ENCODE measurements around the gene PEX5. TPM values are rescaled to one million over a fixed set of nuclear protein-coding genes. Genes with fewer than 3 reads are reported as not detected.

The PEX5 gene
- total RNA-seq, 2 experiments from 2014 or later, result 54.4 to 99.9 TPM

DNA sequence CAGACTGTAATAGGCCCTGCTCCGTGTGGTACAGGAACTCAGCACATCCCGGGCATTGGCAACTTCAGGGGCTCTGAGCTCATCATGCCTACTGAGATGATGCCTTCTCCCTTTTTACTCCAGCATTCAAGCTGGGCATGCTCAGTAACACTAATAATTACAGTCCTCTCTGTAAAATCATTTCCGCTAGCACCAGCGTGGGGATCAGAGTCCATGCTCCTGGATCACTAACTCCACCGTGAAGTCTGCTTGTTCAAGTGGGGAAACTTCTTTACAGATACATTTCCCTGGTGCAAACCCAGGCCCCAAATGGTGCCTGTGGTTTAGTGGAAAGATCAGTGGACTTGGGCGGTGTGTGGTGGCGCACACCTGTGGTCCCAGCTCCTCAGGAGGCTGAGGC is 42.6 kb upstream of the PEX5 start:
- no peak overlapping the region for H3K4me2 ChIP-seq (ENCODE audit: low read length)
- H3K36me3 ChIP-seq (ENCODE audit: insufficient read depth, low read length), result no peaks in the 10 kb centered on the region
- ChIA-PET POLR2A (no interaction called here), CTCF (ENCODE audit: unreplicated experiment) (no interaction called here)
- no TSS peak for BruUV-seq (replicated peaks)
- H4K20me1 ChIP-seq (ENCODE audit: insufficient read depth, low read length), result no peaks in the 10 kb centered on the region
- H3K9me2 ChIP-seq (ENCODE audit: insufficient read depth, low read length), result no peaks in the 10 kb centered on the region
- no peaks in the 10 kb centered on the region for H3K9me3 ChIP-seq (ENCODE audit: low read length)
- DNase-seq (ENCODE audit: low spot score), result no peak
- no peak overlapping the region for H2AFZ ChIP-seq (ENCODE audit: low read length)
- no peaks in the 10 kb centered on the region for H3K4me1 ChIP-seq (ENCODE audit: insufficient read depth, low read length, poor library complexity, severe bottlenecking)
- intact Hi-C loops (cut with micrococcal nuclease; ENCODE audit: unreplicated experiment), result no loop called here
- no peak for TF ChIP-seq EZH2phosphoT487 (IDR thresholded peaks at IDR 0.05; ENCODE audit: borderline replicate concordance, low read depth, low read length)
- no peaks in the 10 kb centered on the region for H3K79me2 ChIP-seq (ENCODE audit: insufficient read depth, low read depth, low read length)
- no peak overlapping the region for H3K27ac ChIP-seq (ENCODE audit: low read depth, low read length, poor library complexity, severe bottlenecking)
- H3K4me3 ChIP-seq (ENCODE audit: low read depth, low read length, poor library complexity, severe bottlenecking), result no peak overlapping the region

DNA sequence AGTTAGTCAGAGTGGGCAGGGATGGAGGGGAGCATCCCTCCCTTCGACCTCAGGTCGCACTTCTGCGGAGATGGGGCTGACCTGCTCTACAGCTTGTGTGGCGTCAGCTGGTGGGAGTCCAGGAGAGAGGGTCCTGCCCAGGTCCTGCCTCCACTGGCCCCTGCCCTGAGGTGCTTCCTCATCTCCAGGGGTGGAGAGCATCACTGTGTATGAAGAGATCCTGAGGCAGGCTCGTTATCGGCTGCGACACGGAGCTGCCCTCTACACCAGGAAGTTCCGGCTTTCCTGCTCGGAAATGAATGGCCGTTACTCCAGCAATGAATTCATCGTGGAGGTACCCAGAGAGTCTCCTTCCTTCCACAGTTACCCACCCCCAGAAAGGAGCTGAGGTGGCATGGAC is 39.1 kb upstream of the PEX5 start:
- H3K9me2 ChIP-seq (ENCODE audit: insufficient read depth, low read length), result no peaks in the 10 kb centered on the region
- intact Hi-C loops (cut with micrococcal nuclease; ENCODE audit: unreplicated experiment), result no loop called here
- TF ChIP-seq, protein P1, sequence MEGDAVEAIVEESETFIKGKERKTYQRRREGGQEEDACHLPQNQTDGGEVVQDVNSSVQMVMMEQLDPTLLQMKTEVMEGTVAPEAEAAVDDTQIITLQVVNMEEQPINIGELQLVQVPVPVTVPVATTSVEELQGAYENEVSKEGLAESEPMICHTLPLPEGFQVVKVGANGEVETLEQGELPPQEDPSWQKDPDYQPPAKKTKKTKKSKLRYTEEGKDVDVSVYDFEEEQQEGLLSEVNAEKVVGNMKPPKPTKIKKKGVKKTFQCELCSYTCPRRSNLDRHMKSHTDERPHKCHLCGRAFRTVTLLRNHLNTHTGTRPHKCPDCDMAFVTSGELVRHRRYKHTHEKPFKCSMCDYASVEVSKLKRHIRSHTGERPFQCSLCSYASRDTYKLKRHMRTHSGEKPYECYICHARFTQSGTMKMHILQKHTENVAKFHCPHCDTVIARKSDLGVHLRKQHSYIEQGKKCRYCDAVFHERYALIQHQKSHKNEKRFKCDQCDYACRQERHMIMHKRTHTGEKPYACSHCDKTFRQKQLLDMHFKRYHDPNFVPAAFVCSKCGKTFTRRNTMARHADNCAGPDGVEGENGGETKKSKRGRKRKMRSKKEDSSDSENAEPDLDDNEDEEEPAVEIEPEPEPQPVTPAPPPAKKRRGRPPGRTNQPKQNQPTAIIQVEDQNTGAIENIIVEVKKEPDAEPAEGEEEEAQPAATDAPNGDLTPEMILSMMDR (conservative IDR thresholded peaks at IDR 0.05; ENCODE audit: low read length), result no peak
- TF ChIP-seq EZH2phosphoT487 (IDR thresholded peaks at IDR 0.05; ENCODE audit: borderline replicate concordance, low read depth, low read length), result no peak
- ChIA-PET CTCF (ENCODE audit: unreplicated experiment) (no interaction called here), POLR2A (interaction anchor here (0.7 kb wide), 1 partner anchor 39 kb away, joined by 3 read pairs; no protein-coding TSS in a partner anchor)
- H3K27ac ChIP-seq (ENCODE audit: low read depth, low read length, poor library complexity, severe bottlenecking), result no peak overlapping the region
- no peaks in the 10 kb centered on the region for H3K79me2 ChIP-seq (ENCODE audit: insufficient read depth, low read depth, low read length)
- H3K4me3 ChIP-seq (ENCODE audit: low read depth, low read length, poor library complexity, severe bottlenecking), result no peak overlapping the region
- no TSS peak for BruUV-seq (replicated peaks)
- no peak overlapping the region for H3K4me2 ChIP-seq (ENCODE audit: low read length)
- H3K36me3 ChIP-seq (ENCODE audit: insufficient read depth, low read length), result no peaks in the 10 kb centered on the region
- no peak for DNase-seq (ENCODE audit: low spot score)
- no peaks in the 10 kb centered on the region for H3K9me3 ChIP-seq (ENCODE audit: low read length)
- no peaks in the 10 kb centered on the region for H3K4me1 ChIP-seq (ENCODE audit: insufficient read depth, low read length, poor library complexity, severe bottlenecking)
- no peak overlapping the region for H2AFZ ChIP-seq (ENCODE audit: low read length)
- no peaks in the 10 kb centered on the region for H4K20me1 ChIP-seq (ENCODE audit: insufficient read depth, low read length)

DNA sequence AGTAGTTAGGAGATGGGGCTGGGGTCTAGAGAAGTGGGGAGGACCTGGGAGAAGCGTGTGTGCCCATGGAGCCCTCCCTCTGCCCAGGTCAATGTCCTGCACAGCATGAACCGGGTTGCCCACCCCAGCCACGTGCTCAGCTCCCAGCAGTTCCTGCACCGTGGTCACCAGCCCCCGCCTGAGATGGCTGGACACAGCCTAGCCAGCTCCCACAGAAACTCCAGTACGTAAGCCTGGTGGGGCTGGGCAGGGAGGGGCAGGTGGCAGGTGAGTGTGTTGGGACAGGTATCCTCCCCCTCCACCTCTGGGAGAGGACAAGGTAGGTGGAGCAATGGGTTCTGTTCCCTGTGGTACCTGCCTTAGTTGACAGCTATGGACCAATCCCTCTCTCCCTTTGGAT is 38.6 kb upstream of the PEX5 start:
- CTCF ChIA-PET (ENCODE audit: unreplicated experiment), result no interaction called here
- no peak overlapping the region for H3K4me2 ChIP-seq (ENCODE audit: low read length)
- POLR2A ChIA-PET, result no interaction called here
- no peaks in the 10 kb centered on the region for H3K36me3 ChIP-seq (ENCODE audit: insufficient read depth, low read length)
- DNase-seq (ENCODE audit: low spot score), result no peak
- H2AFZ ChIP-seq (ENCODE audit: low read length), result no peak overlapping the region
- TF ChIP-seq EZH2phosphoT487 (IDR thresholded peaks at IDR 0.05; ENCODE audit: borderline replicate concordance, low read depth, low read length), result no peak
- H3K4me1 ChIP-seq (ENCODE audit: insufficient read depth, low read length, poor library complexity, severe bottlenecking), result no peaks in the 10 kb centered on the region
- H3K4me3 ChIP-seq (ENCODE audit: low read depth, low read length, poor library complexity, severe bottlenecking), result no peak overlapping the region
- intact Hi-C loops (cut with micrococcal nuclease; ENCODE audit: unreplicated experiment), result no loop called here
- no peak overlapping the region for H3K27ac ChIP-seq (ENCODE audit: low read depth, low read length, poor library complexity, severe bottlenecking)
- H4K20me1 ChIP-seq (ENCODE audit: insufficient read depth, low read length), result no peaks in the 10 kb centered on the region
- no peaks in the 10 kb centered on the region for H3K9me2 ChIP-seq (ENCODE audit: insufficient read depth, low read length)
- no peaks in the 10 kb centered on the region for H3K9me3 ChIP-seq (ENCODE audit: low read length)
- BruUV-seq (replicated peaks), result no TSS peak
- H3K79me2 ChIP-seq (ENCODE audit: insufficient read depth, low read depth, low read length), result no peaks in the 10 kb centered on the region

DNA sequence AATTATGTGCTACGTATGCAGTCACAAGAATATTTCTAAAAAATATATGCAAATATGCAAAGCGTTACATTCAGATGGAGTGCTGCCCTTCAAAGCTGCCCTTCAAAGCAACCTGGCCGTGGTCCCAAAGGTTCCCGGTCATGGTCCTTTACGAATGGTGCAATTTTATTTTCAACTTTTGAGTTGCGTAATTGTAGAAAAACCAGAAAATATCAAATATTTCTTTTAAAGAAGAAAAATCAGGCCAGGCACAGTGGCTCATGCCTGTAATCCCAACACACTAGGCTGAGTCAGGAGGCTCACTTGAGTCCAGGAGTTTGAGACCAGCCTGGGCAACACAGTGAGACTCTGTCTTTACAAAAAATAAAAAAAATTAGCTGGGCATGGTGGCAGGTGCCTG is 38.0 kb upstream of the PEX5 start:
- Histone ChIP-seq H3K79me2 (ENCODE audit: insufficient read depth, low read depth, low read length) (no peaks in the 10 kb centered on the region), H2AFZ (ENCODE audit: low read length) (no peak overlapping the region), H3K9me2 (ENCODE audit: insufficient read depth, low read length) (no peaks in the 10 kb centered on the region), H3K27ac (ENCODE audit: low read depth, low read length, poor library complexity, severe bottlenecking) (no peak overlapping the region), H3K4me1 (ENCODE audit: insufficient read depth, low read length, poor library complexity, severe bottlenecking) (no peaks in the 10 kb centered on the region), H3K4me3 (ENCODE audit: low read depth, low read length, poor library complexity, severe bottlenecking) (no peak overlapping the region), H3K36me3 (ENCODE audit: insufficient read depth, low read length) (no peaks in the 10 kb centered on the region), H4K20me1 (ENCODE audit: insufficient read depth, low read length) (no peaks in the 10 kb centered on the region), H3K9me3 (ENCODE audit: low read length) (no peaks in the 10 kb centered on the region), H3K4me2 (ENCODE audit: low read length) (no peak overlapping the region)
- BruUV-seq (replicated peaks), result no TSS peak
- intact Hi-C loops (cut with micrococcal nuclease; ENCODE audit: unreplicated experiment), result no loop called here
- ChIA-PET CTCF (ENCODE audit: unreplicated experiment) (no interaction called here), POLR2A (no interaction called here)
- TF ChIP-seq, protein P1 (conservative IDR thresholded peaks at IDR 0.05; ENCODE audit: low read length), result no peak
- no peak for TF ChIP-seq EZH2phosphoT487 (IDR thresholded peaks at IDR 0.05; ENCODE audit: borderline replicate concordance, low read depth, low read length)
- DNase-seq (ENCODE audit: low spot score), result no peak

All from OCI-LY7 (cell line).